Measurements from ENCODE around the gene IPCEF1. TPM values are rescaled to one million over a fixed set of nuclear protein-coding genes. Genes with fewer than 3 reads are reported as not detected.

Gene IPCEF1
- total and polyA plus RNA-seq, 2 donors (not counting 1 experiment from before 2014, with no cell fraction given), result 0.03 to 0.33 TPM

DNA sequence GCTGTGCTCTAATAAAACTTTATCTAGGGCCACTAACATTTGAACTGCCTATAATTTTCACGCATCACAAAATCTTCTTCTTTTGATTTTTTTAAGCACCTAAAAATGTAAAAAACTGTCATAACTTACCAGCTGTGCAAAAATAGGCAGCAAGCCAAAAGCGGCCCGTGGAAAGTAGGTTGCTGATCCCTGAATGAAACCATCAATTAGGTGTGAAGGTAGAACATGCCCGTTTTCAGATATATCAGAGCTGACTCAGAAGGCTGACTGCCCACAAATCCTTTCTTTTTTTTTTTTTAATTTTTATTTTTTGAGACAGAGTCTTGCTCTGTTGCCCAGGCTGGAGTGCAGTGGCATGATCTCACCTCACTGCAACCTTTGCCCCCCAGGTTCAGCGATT, 4.9 kb upstream of the IPCEF1 start:
- TF ChIP-seq EZH2 (IDR thresholded peaks at IDR 0.05; ENCODE audit: low read length, missing control alignments), result no peak
- TF ChIP-seq, protein P1, sequence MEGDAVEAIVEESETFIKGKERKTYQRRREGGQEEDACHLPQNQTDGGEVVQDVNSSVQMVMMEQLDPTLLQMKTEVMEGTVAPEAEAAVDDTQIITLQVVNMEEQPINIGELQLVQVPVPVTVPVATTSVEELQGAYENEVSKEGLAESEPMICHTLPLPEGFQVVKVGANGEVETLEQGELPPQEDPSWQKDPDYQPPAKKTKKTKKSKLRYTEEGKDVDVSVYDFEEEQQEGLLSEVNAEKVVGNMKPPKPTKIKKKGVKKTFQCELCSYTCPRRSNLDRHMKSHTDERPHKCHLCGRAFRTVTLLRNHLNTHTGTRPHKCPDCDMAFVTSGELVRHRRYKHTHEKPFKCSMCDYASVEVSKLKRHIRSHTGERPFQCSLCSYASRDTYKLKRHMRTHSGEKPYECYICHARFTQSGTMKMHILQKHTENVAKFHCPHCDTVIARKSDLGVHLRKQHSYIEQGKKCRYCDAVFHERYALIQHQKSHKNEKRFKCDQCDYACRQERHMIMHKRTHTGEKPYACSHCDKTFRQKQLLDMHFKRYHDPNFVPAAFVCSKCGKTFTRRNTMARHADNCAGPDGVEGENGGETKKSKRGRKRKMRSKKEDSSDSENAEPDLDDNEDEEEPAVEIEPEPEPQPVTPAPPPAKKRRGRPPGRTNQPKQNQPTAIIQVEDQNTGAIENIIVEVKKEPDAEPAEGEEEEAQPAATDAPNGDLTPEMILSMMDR (conservative IDR thresholded peaks at IDR 0.05 in 1 of 2, IDR thresholded peaks at IDR 0.05 in 1 of 2; ENCODE audit: low read depth in 1 of 2, low read length in 2 of 2), result no peak
- H3K79me2 ChIP-seq (ENCODE audit: control insufficient read depth, insufficient read depth, low read length), result no peaks in the 10 kb centered on the region
- no peak for DNase-seq (ENCODE audit: low read depth in 2 of 2)

DNA sequence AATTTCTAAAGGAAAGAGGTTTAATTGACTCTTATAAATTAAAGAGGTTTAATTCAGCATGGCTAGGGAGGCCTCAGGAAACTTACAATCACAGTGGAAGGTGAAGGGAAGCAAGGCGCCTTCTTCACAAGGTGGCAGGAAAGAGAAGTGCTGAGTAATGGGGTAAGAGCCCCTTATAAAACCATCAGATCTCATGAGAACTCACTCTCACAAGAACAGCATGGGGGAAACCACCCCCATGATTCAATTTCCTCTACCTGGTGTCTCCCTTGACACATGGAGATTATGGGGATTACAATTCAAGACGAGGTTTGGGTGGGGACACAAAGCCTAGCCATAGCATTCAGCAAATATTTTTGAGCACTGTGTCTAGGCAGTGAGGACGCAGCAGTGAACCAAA, 3.9 kb upstream of the IPCEF1 start:
- no peaks in the 10 kb centered on the region for H3K79me2 ChIP-seq (ENCODE audit: control insufficient read depth, insufficient read depth, low read length)
- H3K9me3 ChIP-seq (ENCODE audit: control insufficient read depth, insufficient read depth, low read depth, low read length), result no peaks in the 10 kb centered on the region
- H3K9ac ChIP-seq (ENCODE audit: insufficient read depth, low read length), result no peak overlapping the region
- H3K4me2 ChIP-seq (ENCODE audit: extremely low read depth, insufficient read depth, low read length), result no peak overlapping the region
- H3K36me3 ChIP-seq (ENCODE audit: control insufficient read depth, insufficient read depth, low read length), result no peaks in the 10 kb centered on the region
- H3K4me1 ChIP-seq (ENCODE audit: control insufficient read depth, extremely low read depth, insufficient read depth, low read length), result peaks cover 3% of the 10 kb centered on the region
- H4K20me1 ChIP-seq (ENCODE audit: control insufficient read depth, extremely low read depth, insufficient read depth, low read length), result no peaks in the 10 kb centered on the region
- H2AFZ ChIP-seq (ENCODE audit: low read length), result no peak overlapping the region
- TF ChIP-seq EZH2 (IDR thresholded peaks at IDR 0.05; ENCODE audit: low read length, missing control alignments), result no peak
- TF ChIP-seq, protein P1 (conservative IDR thresholded peaks at IDR 0.05 in 1 of 2, IDR thresholded peaks at IDR 0.05 in 1 of 2; ENCODE audit: low read depth in 1 of 2, low read length in 2 of 2), result no peak
- DNase-seq (ENCODE audit: low read depth in 2 of 2), result no peak
- no peak overlapping the region for H3K4me3 ChIP-seq (replicated peaks in 1 of 4; ENCODE audit: control extremely low read depth in 1 of 4, insufficient read depth in 1 of 4, low read depth in 3 of 4, low read length in 4 of 4)
- no peaks in the 10 kb centered on the region for H3K27me3 ChIP-seq (ENCODE audit: control insufficient read depth, insufficient read depth, low read length)
- no peak overlapping the region for H3K27ac ChIP-seq (ENCODE audit: insufficient read depth, low read length)

More for the DNA sequence above, 4.9 kb upstream of the IPCEF1 start:
- Histone ChIP-seq H3K4me3 (replicated peaks in 1 of 4; ENCODE audit: control extremely low read depth in 1 of 4, insufficient read depth in 1 of 4, low read depth in 3 of 4, low read length in 4 of 4) (no peak overlapping the region), H3K27ac (ENCODE audit: insufficient read depth, low read length) (no peak overlapping the region), H2AFZ (ENCODE audit: low read length) (no peak overlapping the region), H3K36me3 (ENCODE audit: control insufficient read depth, insufficient read depth, low read length) (no peaks in the 10 kb centered on the region), H3K9ac (ENCODE audit: insufficient read depth, low read length) (no peak overlapping the region), H3K9me3 (ENCODE audit: control insufficient read depth, insufficient read depth, low read depth, low read length) (no peaks in the 10 kb centered on the region), H3K4me2 (ENCODE audit: extremely low read depth, insufficient read depth, low read length) (no peak overlapping the region), H3K4me1 (ENCODE audit: control insufficient read depth, extremely low read depth, insufficient read depth, low read length) (peaks cover 3% of the 10 kb centered on the region), H4K20me1 (ENCODE audit: control insufficient read depth, extremely low read depth, insufficient read depth, low read length) (no peaks in the 10 kb centered on the region), H3K27me3 (ENCODE audit: control insufficient read depth, insufficient read depth, low read length) (no peaks in the 10 kb centered on the region)

DNA sequence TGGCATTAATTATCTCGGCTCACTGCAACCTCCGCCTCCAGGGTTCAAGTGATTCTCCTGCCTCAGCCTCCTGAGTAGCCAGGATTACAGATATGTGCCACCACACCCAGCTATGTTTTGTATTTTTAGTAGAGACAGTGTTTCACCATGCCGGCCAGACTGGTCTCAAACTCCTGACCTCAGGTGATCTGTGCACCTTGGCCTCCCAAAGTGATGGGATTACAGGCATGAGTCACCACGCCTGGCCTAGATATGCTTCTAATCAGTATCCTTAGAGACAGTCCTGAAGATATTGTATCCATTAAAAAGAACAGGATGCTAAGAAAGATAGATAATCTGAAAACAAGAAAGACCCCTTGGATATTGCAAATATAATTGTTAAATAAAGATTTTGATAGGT, 3.1 kb upstream of the IPCEF1 start:
- H3K36me3 ChIP-seq (ENCODE audit: control insufficient read depth, insufficient read depth, low read length), result no peaks in the 10 kb centered on the region
- no peak overlapping the region for H3K9ac ChIP-seq (ENCODE audit: insufficient read depth, low read length)
- no peak overlapping the region for H3K4me3 ChIP-seq (replicated peaks in 1 of 4; ENCODE audit: control extremely low read depth in 1 of 4, insufficient read depth in 1 of 4, low read depth in 3 of 4, low read length in 4 of 4)
- no peaks in the 10 kb centered on the region for H4K20me1 ChIP-seq (ENCODE audit: control insufficient read depth, extremely low read depth, insufficient read depth, low read length)
- H2AFZ ChIP-seq (ENCODE audit: low read length), result no peak overlapping the region
- no peaks in the 10 kb centered on the region for H3K79me2 ChIP-seq (ENCODE audit: control insufficient read depth, insufficient read depth, low read length)
- H3K9me3 ChIP-seq (ENCODE audit: control insufficient read depth, insufficient read depth, low read depth, low read length), result no peaks in the 10 kb centered on the region
- no peak for DNase-seq (ENCODE audit: low read depth in 2 of 2)
- H3K27me3 ChIP-seq (ENCODE audit: control insufficient read depth, insufficient read depth, low read length), result no peaks in the 10 kb centered on the region
- no peak overlapping the region for H3K4me2 ChIP-seq (ENCODE audit: extremely low read depth, insufficient read depth, low read length)
- TF ChIP-seq EZH2 (IDR thresholded peaks at IDR 0.05; ENCODE audit: low read length, missing control alignments), result no peak
- TF ChIP-seq, protein P1 (conservative IDR thresholded peaks at IDR 0.05 in 1 of 2, IDR thresholded peaks at IDR 0.05 in 1 of 2; ENCODE audit: low read depth in 1 of 2, low read length in 2 of 2), result no peak
- no peak overlapping the region for H3K27ac ChIP-seq (ENCODE audit: insufficient read depth, low read length)
- H3K4me1 ChIP-seq (ENCODE audit: control insufficient read depth, extremely low read depth, insufficient read depth, low read length), result peaks cover 3% of the 10 kb centered on the region

Measured in fibroblast of lung (primary cell).